ENCODE data around the gene ARFGAP3.

The ARFGAP3 gene

DNA sequence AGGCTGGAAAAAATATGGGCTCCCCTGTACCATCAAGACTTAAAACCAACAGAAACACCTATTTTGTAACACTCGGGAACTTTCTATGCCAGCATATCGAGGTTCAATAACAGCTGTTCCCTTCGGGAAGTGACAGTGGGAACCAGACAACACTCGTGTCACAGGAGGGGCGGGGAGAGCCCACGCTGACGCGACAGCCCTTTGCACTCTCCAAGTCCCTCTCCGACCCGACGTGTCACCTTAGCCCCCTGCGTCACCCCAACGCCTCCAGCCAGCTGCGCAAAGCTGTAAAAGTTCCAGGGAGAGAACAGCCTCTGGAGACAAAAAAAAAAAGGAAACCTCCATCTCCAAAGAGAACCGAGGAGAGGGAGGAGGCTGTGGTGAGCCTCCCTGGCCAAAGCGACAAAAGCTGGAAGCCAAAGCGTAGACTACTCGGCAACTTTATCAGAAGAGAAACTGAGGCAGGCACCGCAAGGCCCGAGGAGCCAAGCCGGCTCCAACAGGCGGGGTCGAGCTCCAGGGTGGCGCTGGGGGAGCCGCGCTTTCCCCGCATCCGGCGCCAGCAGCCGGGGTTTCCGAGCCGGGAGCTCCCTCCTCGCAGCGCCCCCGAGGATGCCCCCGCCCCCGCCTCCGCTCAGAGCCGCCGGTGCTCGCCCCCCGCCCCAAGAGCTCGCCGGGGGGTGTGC, 751 bp downstream of the ARFGAP3 start (continued):
- TF ChIP-seq ZNF248 (tag by site-specific recombination; IDR thresholded peaks at IDR 0.05) (no peak), ZNF366 (tag by site-specific recombination; conservative IDR thresholded peaks at IDR 0.05) (no peak), ZNF2 (tag by site-specific recombination; IDR thresholded peaks at IDR 0.05) (0 out of 2 replicates have a peak, but pooled peaks have one; percentile 36), ZNF777 (tag by site-specific recombination; IDR thresholded peaks at IDR 0.05; ENCODE audit: borderline replicate concordance) (peak; percentile 44; the same call in 1 of the 2 replicates), ZNF707 (tag by site-specific recombination; IDR thresholded peaks at IDR 0.05) (no peak), ZXDB (tag by site-specific recombination; IDR thresholded peaks at IDR 0.05) (0 out of 2 replicates have a peak, but pooled peaks have one; percentile 24), TRIM28 (IDR thresholded peaks at IDR 0.05; ENCODE audit: borderline replicate concordance, low read length) (no peak), YY2 (tag by site-specific recombination; IDR thresholded peaks at IDR 0.05) (no peak), PRDM1 (tag by site-specific recombination; IDR thresholded peaks at IDR 0.05) (peak; percentile 90), ZNF416 (tag by site-specific recombination; IDR thresholded peaks at IDR 0.05) (no peak), ZSCAN16 (tag by site-specific recombination; IDR thresholded peaks at IDR 0.05) (no peak), ZBTB48 (tag by site-specific recombination; IDR thresholded peaks at IDR 0.05) (0 out of 2 replicates have a peak, but pooled peaks have one; percentile 26), ZNF335 (tag by site-specific recombination; conservative IDR thresholded peaks at IDR 0.05) (peak; percentile 73), ZNF747 (tag by site-specific recombination; IDR thresholded peaks at IDR 0.05) (no peak), ZNF24 (tag by site-specific recombination; IDR thresholded peaks at IDR 0.05) (no peak), ZNF561 (tag by site-specific recombination; IDR thresholded peaks at IDR 0.05; ENCODE audit: borderline replicate concordance) (no peak)
- TF ChIP-seq, protein P1, sequence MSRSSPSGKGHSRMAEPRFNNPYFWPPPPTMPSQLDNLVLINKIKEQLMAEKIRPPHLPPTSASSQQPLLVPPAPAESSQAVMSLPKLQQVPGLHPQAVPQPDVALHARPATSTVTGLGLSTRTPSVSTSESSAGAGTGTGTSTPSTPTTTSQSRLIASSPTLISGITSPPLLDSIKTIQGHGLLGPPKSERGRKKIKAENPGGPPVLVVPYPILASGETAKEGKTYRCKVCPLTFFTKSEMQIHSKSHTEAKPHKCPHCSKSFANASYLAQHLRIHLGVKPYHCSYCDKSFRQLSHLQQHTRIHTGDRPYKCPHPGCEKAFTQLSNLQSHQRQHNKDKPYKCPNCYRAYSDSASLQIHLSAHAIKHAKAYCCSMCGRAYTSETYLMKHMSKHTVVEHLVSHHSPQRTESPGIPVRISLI (tag by site-specific recombination; IDR thresholded peaks at IDR 0.05): peak; percentile 66
- TF ChIP-seq, protein P2, sequence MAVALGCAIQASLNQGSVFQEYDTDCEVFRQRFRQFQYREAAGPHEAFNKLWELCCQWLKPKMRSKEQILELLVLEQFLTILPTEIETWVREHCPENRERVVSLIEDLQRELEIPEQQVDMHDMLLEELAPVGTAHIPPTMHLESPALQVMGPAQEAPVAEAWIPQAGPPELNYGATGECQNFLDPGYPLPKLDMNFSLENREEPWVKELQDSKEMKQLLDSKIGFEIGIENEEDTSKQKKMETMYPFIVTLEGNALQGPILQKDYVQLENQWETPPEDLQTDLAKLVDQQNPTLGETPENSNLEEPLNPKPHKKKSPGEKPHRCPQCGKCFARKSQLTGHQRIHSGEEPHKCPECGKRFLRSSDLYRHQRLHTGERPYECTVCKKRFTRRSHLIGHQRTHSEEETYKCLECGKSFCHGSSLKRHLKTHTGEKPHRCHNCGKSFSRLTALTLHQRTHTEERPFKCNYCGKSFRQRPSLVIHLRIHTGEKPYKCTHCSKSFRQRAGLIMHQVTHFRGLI (tag by site-specific recombination; IDR thresholded peaks at IDR 0.05): no peak
- TF ChIP-seq, protein P3, sequence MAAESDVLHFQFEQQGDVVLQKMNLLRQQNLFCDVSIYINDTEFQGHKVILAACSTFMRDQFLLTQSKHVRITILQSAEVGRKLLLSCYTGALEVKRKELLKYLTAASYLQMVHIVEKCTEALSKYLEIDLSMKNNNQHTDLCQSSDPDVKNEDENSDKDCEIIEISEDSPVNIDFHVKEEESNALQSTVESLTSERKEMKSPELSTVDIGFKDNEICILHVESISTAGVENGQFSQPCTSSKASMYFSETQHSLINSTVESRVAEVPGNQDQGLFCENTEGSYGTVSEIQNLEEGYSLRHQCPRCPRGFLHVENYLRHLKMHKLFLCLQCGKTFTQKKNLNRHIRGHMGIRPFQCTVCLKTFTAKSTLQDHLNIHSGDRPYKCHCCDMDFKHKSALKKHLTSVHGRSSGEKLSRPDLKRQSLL (tag by site-specific recombination; IDR thresholded peaks at IDR 0.05): 0 out of 2 replicates have a peak, but pooled peaks have one; percentile 15
- TF ChIP-seq, protein P4, sequence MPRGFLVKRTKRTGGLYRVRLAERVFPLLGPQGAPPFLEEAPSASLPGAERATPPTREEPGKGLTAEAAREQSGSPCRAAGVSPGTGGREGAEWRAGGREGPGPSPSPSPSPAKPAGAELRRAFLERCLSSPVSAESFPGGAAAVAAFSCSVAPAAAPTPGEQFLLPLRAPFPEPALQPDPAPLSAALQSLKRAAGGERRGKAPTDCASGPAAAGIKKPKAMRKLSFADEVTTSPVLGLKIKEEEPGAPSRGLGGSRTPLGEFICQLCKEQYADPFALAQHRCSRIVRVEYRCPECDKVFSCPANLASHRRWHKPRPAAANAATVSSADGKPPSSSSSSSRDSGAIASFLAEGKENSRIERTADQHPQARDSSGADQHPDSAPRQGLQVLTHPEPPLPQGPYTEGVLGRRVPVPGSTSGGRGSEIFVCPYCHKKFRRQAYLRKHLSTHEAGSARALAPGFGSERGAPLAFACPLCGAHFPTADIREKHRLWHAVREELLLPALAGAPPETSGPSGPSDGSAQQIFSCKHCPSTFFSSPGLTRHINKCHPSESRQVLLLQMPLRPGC (tag by site-specific recombination; IDR thresholded peaks at IDR 0.05): no peak
- TF ChIP-seq, protein P5, sequence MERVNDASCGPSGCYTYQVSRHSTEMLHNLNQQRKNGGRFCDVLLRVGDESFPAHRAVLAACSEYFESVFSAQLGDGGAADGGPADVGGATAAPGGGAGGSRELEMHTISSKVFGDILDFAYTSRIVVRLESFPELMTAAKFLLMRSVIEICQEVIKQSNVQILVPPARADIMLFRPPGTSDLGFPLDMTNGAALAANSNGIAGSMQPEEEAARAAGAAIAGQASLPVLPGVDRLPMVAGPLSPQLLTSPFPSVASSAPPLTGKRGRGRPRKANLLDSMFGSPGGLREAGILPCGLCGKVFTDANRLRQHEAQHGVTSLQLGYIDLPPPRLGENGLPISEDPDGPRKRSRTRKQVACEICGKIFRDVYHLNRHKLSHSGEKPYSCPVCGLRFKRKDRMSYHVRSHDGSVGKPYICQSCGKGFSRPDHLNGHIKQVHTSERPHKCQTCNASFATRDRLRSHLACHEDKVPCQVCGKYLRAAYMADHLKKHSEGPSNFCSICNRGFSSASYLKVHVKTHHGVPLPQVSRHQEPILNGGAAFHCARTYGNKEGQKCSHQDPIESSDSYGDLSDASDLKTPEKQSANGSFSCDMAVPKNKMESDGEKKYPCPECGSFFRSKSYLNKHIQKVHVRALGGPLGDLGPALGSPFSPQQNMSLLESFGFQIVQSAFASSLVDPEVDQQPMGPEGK (tag by site-specific recombination; IDR thresholded peaks at IDR 0.05): no peak
- TF ChIP-seq, protein P6, sequence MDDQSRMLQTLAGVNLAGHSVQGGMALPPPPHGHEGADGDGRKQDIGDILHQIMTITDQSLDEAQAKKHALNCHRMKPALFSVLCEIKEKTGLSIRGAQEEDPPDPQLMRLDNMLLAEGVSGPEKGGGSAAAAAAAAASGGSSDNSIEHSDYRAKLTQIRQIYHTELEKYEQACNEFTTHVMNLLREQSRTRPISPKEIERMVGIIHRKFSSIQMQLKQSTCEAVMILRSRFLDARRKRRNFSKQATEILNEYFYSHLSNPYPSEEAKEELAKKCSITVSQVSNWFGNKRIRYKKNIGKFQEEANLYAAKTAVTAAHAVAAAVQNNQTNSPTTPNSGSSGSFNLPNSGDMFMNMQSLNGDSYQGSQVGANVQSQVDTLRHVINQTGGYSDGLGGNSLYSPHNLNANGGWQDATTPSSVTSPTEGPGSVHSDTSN (CRISPR knock-in tag; IDR thresholded peaks at IDR 0.05): 0 out of 2 replicates have a peak, but pooled peaks have one; percentile 12
